C4-2B (cell line): ENCODE results near the gene FBXL4.

Source experiments
- H3K27ac ChIP-seq: fragments of 450-650 bp; 2 replicates; pipeline ENCODE4 v1.5.1; 2017
- CTCF ChIP-seq: fragments of 450-650 bp; conservative IDR thresholded peaks from 2 replicates; pipeline ENCODE4 v1.5.1; 2017; ENCODE audit warnings: mild to moderate bottlenecking
- ZFX ChIP-seq: fragments of 450-650 bp; IDR thresholded peaks from 2 replicates; pipeline ENCODE4 v1.6.1; 2017

Gene FBXL4

GRCh38 chr6:98970469-98970868, 22.7 kb upstream of the FBXL4 start:
- no peak overlapping the region for H3K27ac ChIP-seq
- TF ChIP-seq ZFX (no peak), CTCF (no peak)

GRCh38 chr6:98967616-98968015, 19.9 kb upstream of the FBXL4 start:
- no peak overlapping the region for H3K27ac ChIP-seq
- TF ChIP-seq CTCF = no peak
- TF ChIP-seq ZFX = no peak

GRCh38 chr6:98959631-98960030, 11.9 kb upstream of the FBXL4 start:
- no peak overlapping the region for H3K27ac ChIP-seq
- TF ChIP-seq ZFX (no peak), CTCF (no peak)

GRCh38 chr6:98958776-98959175, 11.0 kb upstream of the FBXL4 start:
- no peak overlapping the region for H3K27ac ChIP-seq
- TF ChIP-seq ZFX (no peak), CTCF (no peak)

GRCh38 chr6:98957450-98957849, 9.7 kb upstream of the FBXL4 start:
- TF ChIP-seq ZFX (no peak), CTCF (no peak)
- H3K27ac ChIP-seq = no peak overlapping the region

- TF ChIP-seq ZFX = no peak
- TF ChIP-seq CTCF = no peak
Observed at GRCh38 chr6:98949589-98949988, 1.8 kb upstream of the FBXL4 start.

GRCh38 chr6:98946879-98947410, 801 bp downstream of the FBXL4 start:
- peak overlapping the region; percentile 68 for H3K27ac ChIP-seq
- TF ChIP-seq ZFX = no peak
- no peak for TF ChIP-seq CTCF

More at GRCh38 chr6:98949589-98949988, 1.8 kb upstream of the FBXL4 start:
- H3K27ac ChIP-seq = no peak overlapping the region
